ENCODE measurements around the gene STAP1.

GRCh38 chr4:67570537-67570936 lies 12.0 kb downstream of the STAP1 start:
- TF ChIP-seq CTCF (IDR thresholded peaks at IDR 0.05) = no peak
- TF ChIP-seq POLR2A (IDR thresholded peaks at IDR 0.05) = no peak
- no peak for TF ChIP-seq POLR2AphosphoS5 (IDR thresholded peaks at IDR 0.05)
